NOMO-1 treated with dmso at 0.1 percent for 144 hours (cell line): ENCODE data around the gene CCDC93.

Experiments used
- DNase-seq: peaks from one replicate; lab custom pipeline; 2025; ENCODE audit not compliant: unreplicated experiment; lab: John Stamatoyannopoulos, UW

The CCDC93 gene

GRCh38 chr2:118046634-118047210 is 32.9 kb upstream of the CCDC93 start:
- DNase-seq = no peak

- DNase-seq = no peak
Observed at GRCh38 chr2:118045286-118045685, 31.4 kb upstream of the CCDC93 start.

- no peak for DNase-seq
Observed at GRCh38 chr2:118044854-118045253, 31.0 kb upstream of the CCDC93 start.

- no peak for DNase-seq
Observed at GRCh38 chr2:118044103-118044716, 30.3 kb upstream of the CCDC93 start.

- no peak for DNase-seq
Observed at GRCh38 chr2:118040891-118041290, 27.0 kb upstream of the CCDC93 start.

- DNase-seq = no peak
Observed at GRCh38 chr2:118032169-118033013, 18.5 kb upstream of the CCDC93 start.

DNA sequence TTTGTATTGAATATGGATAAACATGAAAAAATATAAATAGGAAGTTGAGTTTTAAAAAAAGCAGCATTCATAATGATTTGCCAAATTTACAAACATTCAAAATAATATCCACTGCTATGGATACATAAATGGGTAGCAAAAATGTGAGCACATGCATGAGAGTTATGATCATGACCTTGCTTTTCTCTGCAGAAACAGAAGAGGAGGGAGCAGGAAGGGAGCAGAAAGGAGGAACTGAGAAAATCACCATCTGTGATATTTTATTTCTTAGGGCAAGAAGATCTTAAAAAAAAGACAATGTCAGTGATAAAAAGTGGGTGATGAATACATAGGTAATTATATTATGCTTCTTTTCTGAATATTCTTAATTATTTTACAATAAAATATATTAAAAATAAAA is 17.7 kb upstream of the CCDC93 start:
- no peak for DNase-seq

- no peak for DNase-seq
Observed at GRCh38 chr2:118029025-118029424, 15.2 kb upstream of the CCDC93 start.

- DNase-seq = no peak
Observed at GRCh38 chr2:118021356-118021755, 7.5 kb upstream of the CCDC93 start.

DNA sequence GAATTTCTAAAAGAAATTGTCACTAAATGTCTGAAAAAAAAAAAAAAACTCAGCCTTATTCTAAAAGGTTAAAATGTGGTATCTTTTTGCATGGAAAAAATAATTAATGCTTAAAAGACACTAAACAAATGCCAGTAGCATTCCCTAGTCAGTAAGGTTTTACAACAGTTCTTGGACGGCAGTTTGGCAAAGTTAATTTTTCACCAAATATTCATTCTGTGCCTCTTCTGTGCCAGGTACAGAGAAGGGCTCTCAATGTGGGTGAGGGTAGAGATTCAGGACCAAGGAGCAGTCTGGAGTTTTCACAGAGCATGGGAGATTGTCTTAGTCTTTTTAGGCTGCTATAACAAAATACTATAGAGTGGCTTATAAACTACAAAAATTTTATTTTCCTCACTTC is 6.0 kb upstream of the CCDC93 start:
- no peak for DNase-seq

DNA sequence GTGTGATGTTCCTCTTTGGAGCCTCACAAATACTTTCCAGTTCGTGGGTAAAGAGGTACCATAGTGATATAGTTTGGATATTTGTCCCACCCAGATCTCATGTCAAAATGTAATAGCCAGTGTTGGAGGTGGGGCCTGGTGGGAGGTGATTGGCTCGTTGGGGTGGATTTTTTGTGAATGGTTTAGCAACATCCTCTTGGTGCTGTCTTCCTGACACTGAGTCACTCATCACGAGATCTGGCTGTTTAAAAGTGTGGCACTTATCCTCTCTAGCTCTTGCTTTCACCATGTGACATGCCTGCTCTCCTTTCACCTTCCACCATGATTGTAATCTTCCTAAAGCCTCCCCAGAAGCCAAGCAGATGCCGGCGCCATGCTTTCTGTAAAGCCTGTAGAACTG is 3.0 kb upstream of the CCDC93 start:
- DNase-seq = no peak

DNA sequence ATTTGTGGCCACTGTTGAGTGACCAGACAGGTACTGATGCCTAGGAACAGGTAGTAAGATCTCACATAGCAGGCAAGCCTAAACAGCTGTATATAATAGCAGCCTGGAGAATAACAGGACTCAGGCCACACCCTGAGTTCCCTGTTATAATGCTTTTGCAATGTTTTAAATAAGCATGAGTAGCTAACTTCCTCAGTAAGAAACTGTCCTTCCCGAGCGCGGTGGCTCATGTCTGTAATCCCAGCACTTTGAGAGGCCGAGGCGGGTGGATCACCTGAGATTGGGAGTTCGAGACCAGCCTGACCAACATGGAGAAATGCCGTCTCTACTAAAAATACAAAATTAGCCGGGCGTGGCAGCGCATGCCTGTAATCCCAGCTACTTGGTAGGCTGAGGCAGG is 1.9 kb upstream of the CCDC93 start:
- peak; percentile 31 for DNase-seq

DNA sequence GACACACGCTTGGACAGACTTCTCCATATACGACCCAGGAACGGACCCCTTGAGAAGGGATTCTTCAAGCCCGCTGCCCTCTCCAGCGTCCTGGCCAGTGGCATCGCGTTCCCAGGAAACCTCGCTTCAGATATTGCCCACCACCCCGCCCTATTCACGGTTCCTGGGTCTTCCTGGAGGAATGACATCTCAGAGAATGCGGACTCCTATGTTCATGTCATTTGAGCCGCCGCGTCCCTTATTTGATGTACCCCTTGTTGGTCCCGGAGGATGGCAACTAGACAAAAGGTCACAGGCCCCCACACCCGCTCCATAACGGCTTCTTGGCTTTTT is 588 bp upstream of the CCDC93 start:
- DNase-seq = no peak

- no peak for DNase-seq
Observed at GRCh38 chr2:118013221-118013723, 598 bp downstream of the CCDC93 start.

- DNase-seq = no peak
Observed at GRCh38 chr2:118012778-118013177, 1.1 kb downstream of the CCDC93 start.

GRCh38 chr2:118010473-118010872 is 3.4 kb downstream of the CCDC93 start:
- DNase-seq = no peak

- no peak for DNase-seq
Observed at GRCh38 chr2:118006861-118007260, 7.0 kb downstream of the CCDC93 start.

- DNase-seq = no peak
Observed at GRCh38 chr2:118006326-118006725, 7.5 kb downstream of the CCDC93 start.

GRCh38 chr2:118003396-118003824 is 10.5 kb downstream of the CCDC93 start:
- peak; percentile 37 for DNase-seq

GRCh38 chr2:118000041-118000440 is 13.8 kb downstream of the CCDC93 start:
- no peak for DNase-seq

DNA sequence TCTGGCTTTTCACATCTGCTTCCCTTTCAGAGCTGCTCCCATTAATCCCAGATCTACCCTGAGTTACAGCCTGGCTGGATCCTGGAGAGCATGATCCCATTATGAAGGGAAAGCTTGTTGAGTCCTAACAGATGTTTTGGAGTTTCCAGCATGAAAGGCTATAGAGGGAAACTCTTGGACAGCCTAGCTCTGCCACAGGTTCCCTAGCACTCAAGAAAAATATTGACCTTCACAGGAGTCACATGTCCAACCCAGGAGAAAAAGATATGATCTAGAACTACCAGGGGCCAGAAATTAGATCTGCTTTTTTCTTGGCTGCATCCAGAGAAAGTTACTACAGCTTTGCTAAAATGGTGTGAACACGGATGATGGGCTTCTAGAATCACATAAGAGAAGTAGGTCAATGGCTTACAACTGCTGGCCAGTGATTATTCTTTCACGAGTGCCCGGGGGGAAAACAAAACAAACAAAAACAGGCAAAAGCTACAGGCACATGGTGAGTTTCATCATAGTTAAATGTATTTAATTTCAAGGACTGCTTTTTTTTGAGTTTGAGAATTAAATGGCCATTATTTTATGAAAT is 15.9 kb downstream of the CCDC93 start:
- no peak for DNase-seq

DNA sequence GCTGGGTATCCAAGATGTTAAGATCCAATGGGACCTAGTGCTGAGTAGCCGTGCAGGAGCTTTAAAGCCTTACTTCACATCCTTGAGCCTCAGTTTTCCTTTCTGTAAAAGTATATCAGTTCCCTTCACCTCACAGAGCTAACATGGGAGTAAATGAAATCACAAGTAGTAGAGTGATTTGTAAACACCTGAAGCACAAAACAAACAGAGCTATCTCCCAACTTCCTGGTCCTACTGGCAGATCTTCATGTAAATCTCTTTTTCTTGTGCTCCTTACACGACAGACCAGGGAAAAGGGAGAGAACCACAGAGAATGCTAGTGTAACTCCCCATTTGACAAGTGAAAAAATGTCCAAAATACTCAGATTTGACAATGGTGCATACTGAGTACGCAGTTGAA is 17.3 kb downstream of the CCDC93 start:
- DNase-seq = no peak
